Ovary (tissue), 3 donors: Measurements from ENCODE around the gene FBXL2.

Experiments used
- CTCF ChIP-seq, 3 donors: fragments of 450-650 bp in 2 of 3; fragments of 200-600 bp in 1 of 3; IDR thresholded peaks; one replicate each; pipeline versions ENCODE4 v1.5.1 to v1.8.0; 2016 to 2022; ENCODE audit warnings: antibody characterized with exemption in 3 of 3, mild to moderate bottlenecking in 1 of 3
- EP300 ChIP-seq: sonication (generic); formaldehyde crosslinking; IDR thresholded peaks from one replicate; pipeline ENCODE4 v1.6.1; 2017; ENCODE audit warnings: antibody characterized with exemption
- donor health status: DM: no; HTN: no; CAD: no.

GRCh38 chr3:33377931-33378330, 100.7 kb downstream of the FBXL2 start:
- TF ChIP-seq CTCF (IDR thresholded peaks at IDR 0.05) (no peak), EP300 (no peak)
